Endothelial cell (in vitro differentiated cells): ENCODE measurements around the gene PTPRE. TPM values are rescaled to one million over a fixed set of nuclear protein-coding genes. Genes with fewer than 3 reads are reported as not detected.

Source experiments
- DNase-seq: peaks from one replicate; pipeline ENCODE4 v3.0.0; 2021; ENCODE audit warnings: low spot score
- H3K27ac Mint-ChIP-seq: one replicate; pipeline ENCODE4 v1.8.0; 2021; ENCODE audit warnings: mixed read lengths, inconsistent platforms; ENCODE audit not compliant: unreplicated experiment
- H3K27me3 Mint-ChIP-seq: one replicate; pipeline ENCODE4 v1.8.0; 2021; ENCODE audit warnings: mild to moderate bottlenecking, moderate library complexity, mixed read lengths, inconsistent platforms; ENCODE audit not compliant: unreplicated experiment
- H3K36me3 Mint-ChIP-seq: one replicate; pipeline ENCODE4 v1.8.0; 2021; ENCODE audit warnings: mild to moderate bottlenecking, low read depth, mixed read lengths, inconsistent platforms; ENCODE audit not compliant: unreplicated experiment
- H3K4me1 Mint-ChIP-seq: one replicate; pipeline ENCODE4 v1.8.0; 2021; ENCODE audit warnings: mild to moderate bottlenecking, mixed read lengths, inconsistent platforms; ENCODE audit not compliant: unreplicated experiment
- H3K4me3 Mint-ChIP-seq: one replicate; pipeline ENCODE4 v1.8.0; 2021; ENCODE audit warnings: mild to moderate bottlenecking, mixed read lengths, inconsistent platforms; ENCODE audit not compliant: unreplicated experiment
- H3K9me3 Mint-ChIP-seq: one replicate; pipeline ENCODE4 v1.8.0; 2021; ENCODE audit warnings: mixed read lengths, inconsistent platforms; ENCODE audit not compliant: unreplicated experiment
- total RNA-seq: library from RNA; stranded (reverse); fragmentation: NEBNext Ultra II Directional; extraction: Animal tissue kit (Norgen Biotek cat#: 25700); gene quantifications from one replicate; pipeline ENCODE4 v1.2.1, GENCODE V29; 2021; ENCODE audit not compliant: unreplicated experiment
- TF ChIP-seq, protein P1 (sequence below): fragments of 200-600 bp; sonication (generic); IDR thresholded peaks from one replicate; pipeline ENCODE4 v1.5.0; 2021; ENCODE audit warnings: antibody characterized with exemption; ENCODE audit not compliant: unreplicated experiment

The PTPRE gene
- total RNA-seq, 1 donor from 2014 or later: 117 TPM

- Mint-ChIP-seq H3K36me3 (peaks cover 77% of the 10 kb centered on the region), H3K4me1 (peaks cover 33% of the 10 kb centered on the region), H3K9me3 (no peaks in the 10 kb centered on the region), H3K27me3 (peaks cover 14% of the 10 kb centered on the region), H3K4me3 (peak overlapping the region; percentile 76), H3K27ac (peak overlapping the region; percentile 84)
- TF ChIP-seq, protein P1, sequence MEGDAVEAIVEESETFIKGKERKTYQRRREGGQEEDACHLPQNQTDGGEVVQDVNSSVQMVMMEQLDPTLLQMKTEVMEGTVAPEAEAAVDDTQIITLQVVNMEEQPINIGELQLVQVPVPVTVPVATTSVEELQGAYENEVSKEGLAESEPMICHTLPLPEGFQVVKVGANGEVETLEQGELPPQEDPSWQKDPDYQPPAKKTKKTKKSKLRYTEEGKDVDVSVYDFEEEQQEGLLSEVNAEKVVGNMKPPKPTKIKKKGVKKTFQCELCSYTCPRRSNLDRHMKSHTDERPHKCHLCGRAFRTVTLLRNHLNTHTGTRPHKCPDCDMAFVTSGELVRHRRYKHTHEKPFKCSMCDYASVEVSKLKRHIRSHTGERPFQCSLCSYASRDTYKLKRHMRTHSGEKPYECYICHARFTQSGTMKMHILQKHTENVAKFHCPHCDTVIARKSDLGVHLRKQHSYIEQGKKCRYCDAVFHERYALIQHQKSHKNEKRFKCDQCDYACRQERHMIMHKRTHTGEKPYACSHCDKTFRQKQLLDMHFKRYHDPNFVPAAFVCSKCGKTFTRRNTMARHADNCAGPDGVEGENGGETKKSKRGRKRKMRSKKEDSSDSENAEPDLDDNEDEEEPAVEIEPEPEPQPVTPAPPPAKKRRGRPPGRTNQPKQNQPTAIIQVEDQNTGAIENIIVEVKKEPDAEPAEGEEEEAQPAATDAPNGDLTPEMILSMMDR: peak; percentile 91
- DNase-seq: peak; percentile 79
Observed at GRCh38 chr10:128069351-128070051, 162.6 kb downstream of the PTPRE start.

DNA sequence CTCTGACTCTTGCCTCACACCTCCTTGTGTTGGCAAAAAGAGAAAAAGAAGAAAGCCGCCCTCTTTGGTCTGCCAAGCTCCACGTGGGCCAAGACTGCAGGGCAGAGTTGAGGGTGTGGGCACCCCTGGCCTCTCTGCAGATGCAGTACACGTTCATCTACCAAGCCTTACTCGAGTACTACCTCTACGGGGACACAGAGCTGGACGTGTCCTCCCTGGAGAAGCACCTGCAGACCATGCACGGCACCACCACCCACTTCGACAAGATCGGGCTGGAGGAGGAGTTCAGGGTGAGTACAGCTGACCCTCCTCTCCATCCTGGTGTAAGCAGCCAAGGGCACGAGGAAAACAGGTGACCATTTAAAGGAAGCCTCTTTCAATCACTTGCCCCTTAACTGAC, 163.3 kb downstream of the PTPRE start:
- H3K4me1 Mint-ChIP-seq: peaks cover 27% of the 10 kb centered on the region
- no peaks in the 10 kb centered on the region for H3K9me3 Mint-ChIP-seq
- peak overlapping the region; percentile 76 for H3K4me3 Mint-ChIP-seq
- H3K27me3 Mint-ChIP-seq: peaks cover 12% of the 10 kb centered on the region
- H3K36me3 Mint-ChIP-seq: peaks cover 78% of the 10 kb centered on the region
- TF ChIP-seq, protein P1: no peak
- DNase-seq: no peak
- no peak overlapping the region for H3K27ac Mint-ChIP-seq

- Mint-ChIP-seq H3K4me1 (peaks cover 20% of the 10 kb centered on the region), H3K27ac (no peak overlapping the region), H3K27me3 (peaks cover 8% of the 10 kb centered on the region), H3K36me3 (peaks cover 77% of the 10 kb centered on the region), H3K9me3 (no peaks in the 10 kb centered on the region), H3K4me3 (peak overlapping the region; percentile 69)
- TF ChIP-seq, protein P1: no peak
- DNase-seq: no peak
Observed at GRCh38 chr10:128070721-128071416, 164.0 kb downstream of the PTPRE start.

GRCh38 chr10:128071417-128071782, 164.5 kb downstream of the PTPRE start:
- H3K27me3 Mint-ChIP-seq: peaks cover 6% of the 10 kb centered on the region
- H3K4me1 Mint-ChIP-seq: peaks cover 17% of the 10 kb centered on the region
- peak overlapping the region; percentile 69 for H3K4me3 Mint-ChIP-seq
- no peak for DNase-seq
- no peaks in the 10 kb centered on the region for H3K9me3 Mint-ChIP-seq
- TF ChIP-seq, protein P1: no peak
- H3K27ac Mint-ChIP-seq: no peak overlapping the region
- H3K36me3 Mint-ChIP-seq: peaks cover 75% of the 10 kb centered on the region

GRCh38 chr10:128072046-128072445, 165.1 kb downstream of the PTPRE start:
- Mint-ChIP-seq H3K4me3 (no peak overlapping the region), H3K27ac (no peak overlapping the region), H3K4me1 (peaks cover 12% of the 10 kb centered on the region), H3K36me3 (peaks cover 75% of the 10 kb centered on the region), H3K9me3 (no peaks in the 10 kb centered on the region), H3K27me3 (peaks cover 6% of the 10 kb centered on the region)
- TF ChIP-seq, protein P1: no peak
- no peak for DNase-seq
